Measurements from ENCODE around the gene TTC3. TPM values are rescaled to one million over a fixed set of nuclear protein-coding genes. Genes with fewer than 3 reads are reported as not detected.

The TTC3 gene
- total and polyA plus RNA-seq, 2 experiments from 2014 or later = 146 to 196 TPM

GRCh38 chr21:37071561-37072273 lies 1.3 kb upstream of the TTC3 start:
- H3K27ac ChIP-seq = peak overlapping the region; percentile 100
- no peaks in the 10 kb centered on the region for H3K36me3 ChIP-seq (replicated peaks; ENCODE audit: insufficient read depth, low read depth)
- no peak for TF ChIP-seq EZH2 (IDR thresholded peaks at IDR 0.05; ENCODE audit: borderline replicate concordance)
- TF ChIP-seq CTCF (IDR thresholded peaks at IDR 0.05; ENCODE audit: poor library complexity) = no peak
- TF ChIP-seq EZH2phosphoT487 (IDR thresholded peaks at IDR 0.05; ENCODE audit: low read depth, severe bottlenecking, unreplicated experiment) = no peak
- H3K9me2 ChIP-seq (replicated peaks; ENCODE audit: insufficient read depth) = no peaks in the 10 kb centered on the region
- peaks cover 51% of the 10 kb centered on the region for H3K79me2 ChIP-seq
- peaks cover 17% of the 10 kb centered on the region for H3K4me1 ChIP-seq (ENCODE audit: insufficient read depth)
- WGBS (ENCODE audit: low lambda C conversion rate, missing lambda C conversion rate) = 23% methylated on average over 12 of the region's 12 CpGs
- peaks cover 26% of the 10 kb centered on the region for H4K20me1 ChIP-seq (ENCODE audit: insufficient read depth, poor library complexity, severe bottlenecking)
- H3K4me3 ChIP-seq = peak overlapping the region; percentile 59
- peak overlapping the region; percentile 94 for H2AFZ ChIP-seq
- peak overlapping the region; percentile 88 for H3K4me2 ChIP-seq
- peak; percentile 74 for DNase-seq (ENCODE audit: low spot score)
- H3K27me3 ChIP-seq = no peaks in the 10 kb centered on the region
- H3K9me3 ChIP-seq (ENCODE audit: low read depth) = no peaks in the 10 kb centered on the region

- Histone ChIP-seq H3K4me2 (peak overlapping the region; percentile 88), H3K9me3 (ENCODE audit: low read depth) (no peaks in the 10 kb centered on the region), H3K27me3 (no peaks in the 10 kb centered on the region), H3K9me2 (replicated peaks; ENCODE audit: insufficient read depth) (no peaks in the 10 kb centered on the region), H2AFZ (peak overlapping the region; percentile 94), H3K36me3 (replicated peaks; ENCODE audit: insufficient read depth, low read depth) (no peaks in the 10 kb centered on the region), H3K79me2 (peaks cover 58% of the 10 kb centered on the region), H3K4me1 (ENCODE audit: insufficient read depth) (peaks cover 17% of the 10 kb centered on the region), H3K4me3 (peak overlapping the region; percentile 59), H3K27ac (peak overlapping the region; percentile 100), H4K20me1 (ENCODE audit: insufficient read depth, poor library complexity, severe bottlenecking) (peaks cover 32% of the 10 kb centered on the region)
- DNase-seq (ENCODE audit: low spot score) = peak; percentile 93
- 0% methylated on average over 6 of the region's 54 CpGs for WGBS (ENCODE audit: low lambda C conversion rate, missing lambda C conversion rate)
- TF ChIP-seq EZH2phosphoT487 (IDR thresholded peaks at IDR 0.05; ENCODE audit: low read depth, severe bottlenecking, unreplicated experiment) (no peak), EZH2 (IDR thresholded peaks at IDR 0.05; ENCODE audit: borderline replicate concordance) (no peak), CTCF (IDR thresholded peaks at IDR 0.05; ENCODE audit: poor library complexity) (no peak)
Measured at GRCh38 chr21:37072274-37072987, 623 bp upstream of the TTC3 start.

- no peak for TF ChIP-seq CTCF (IDR thresholded peaks at IDR 0.05; ENCODE audit: poor library complexity)
- no peak for TF ChIP-seq EZH2 (IDR thresholded peaks at IDR 0.05; ENCODE audit: borderline replicate concordance)
- no peak for TF ChIP-seq EZH2phosphoT487 (IDR thresholded peaks at IDR 0.05; ENCODE audit: low read depth, severe bottlenecking, unreplicated experiment)
- Histone ChIP-seq H3K4me1 (ENCODE audit: insufficient read depth) (peaks cover 17% of the 10 kb centered on the region), H3K36me3 (replicated peaks; ENCODE audit: insufficient read depth, low read depth) (no peaks in the 10 kb centered on the region), H3K27ac (peak overlapping the region; percentile 97), H4K20me1 (ENCODE audit: insufficient read depth, poor library complexity, severe bottlenecking) (peaks cover 42% of the 10 kb centered on the region), H3K9me3 (ENCODE audit: low read depth) (no peaks in the 10 kb centered on the region), H3K4me2 (peak overlapping the region; percentile 94), H3K79me2 (peaks cover 70% of the 10 kb centered on the region), H2AFZ (peak overlapping the region; percentile 60), H3K4me3 (peak overlapping the region; percentile 77), H3K27me3 (no peaks in the 10 kb centered on the region), H3K9me2 (replicated peaks; ENCODE audit: insufficient read depth) (no peaks in the 10 kb centered on the region)
- DNase-seq (ENCODE audit: low spot score) = peak; percentile 74
- WGBS (ENCODE audit: low lambda C conversion rate, missing lambda C conversion rate) = 3% methylated on average over 64 of the region's 70 CpGs
Measured at GRCh38 chr21:37073417-37074196, 553 bp downstream of the TTC3 start.
